ENCODE results near the gene NAALADL2.
"Not testable (repeated sequence)": the region's sequence is repeated elsewhere in the genome, so short reads cannot be mapped to it uniquely, and the experiment has no call there.

The NAALADL2 gene

GRCh38 chr3:175526609-175527280 lies 667.6 kb downstream of the NAALADL2 start:
- peak overlapping the region; percentile 46 for H3K4me3 ChIP-seq (ENCODE audit: control insufficient read depth, low read depth, low read length)
- TF ChIP-seq CTCF (conservative IDR thresholded peaks at IDR 0.05; ENCODE audit: control insufficient read depth, insufficient read depth, low read depth, low read length) = no peak
- DNase-seq (ENCODE audit: low read depth) = peak; percentile 14

DNA sequence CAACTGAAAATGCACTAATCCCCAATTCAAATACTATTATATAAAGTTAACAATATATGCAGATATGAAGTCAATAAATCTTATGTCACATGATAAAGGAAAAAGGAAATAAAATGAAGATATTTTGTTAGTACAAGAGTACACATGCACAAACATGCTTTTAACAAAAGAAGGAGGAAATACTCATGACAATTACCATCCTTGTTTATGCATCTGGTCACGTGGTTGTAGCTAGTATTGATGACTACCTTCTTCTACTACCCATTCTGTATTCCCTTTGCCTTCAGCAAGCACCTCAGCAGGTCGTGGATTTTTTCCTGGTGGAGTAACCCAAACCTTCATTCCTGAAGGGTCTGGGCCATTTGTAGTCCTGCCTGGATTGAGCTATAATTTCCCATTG lies 669.6 kb downstream of the NAALADL2 start:
- not testable (repeated sequence) for H3K4me3 ChIP-seq (ENCODE audit: control insufficient read depth, low read depth, low read length); DNase-seq (ENCODE audit: low read depth)

DNA sequence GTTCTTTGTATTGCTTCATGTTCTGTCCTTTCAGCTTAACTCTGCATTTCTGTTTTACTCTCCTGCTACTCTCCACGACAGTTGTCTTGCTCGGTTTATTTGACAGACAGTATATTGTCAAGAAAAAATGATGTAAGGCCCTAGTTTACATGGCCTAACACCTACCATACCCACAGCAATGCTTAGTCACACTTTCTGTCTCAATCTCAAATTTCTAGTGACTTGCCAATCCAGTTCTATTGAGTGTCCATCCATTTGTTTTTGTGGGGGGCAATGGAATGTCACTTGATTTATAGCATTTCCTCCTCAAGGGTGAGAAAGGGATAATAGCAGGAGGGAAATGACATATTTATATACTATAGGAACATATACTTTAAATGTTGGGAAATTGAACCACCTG lies 676.2 kb downstream of the NAALADL2 start:
- TF ChIP-seq CTCF (conservative IDR thresholded peaks at IDR 0.05; ENCODE audit: control insufficient read depth, insufficient read depth, low read depth, low read length) = no peak
- no peak overlapping the region for H3K4me3 ChIP-seq (ENCODE audit: control insufficient read depth, low read depth, low read length)
- DNase-seq (ENCODE audit: low read depth) = no peak

DNA sequence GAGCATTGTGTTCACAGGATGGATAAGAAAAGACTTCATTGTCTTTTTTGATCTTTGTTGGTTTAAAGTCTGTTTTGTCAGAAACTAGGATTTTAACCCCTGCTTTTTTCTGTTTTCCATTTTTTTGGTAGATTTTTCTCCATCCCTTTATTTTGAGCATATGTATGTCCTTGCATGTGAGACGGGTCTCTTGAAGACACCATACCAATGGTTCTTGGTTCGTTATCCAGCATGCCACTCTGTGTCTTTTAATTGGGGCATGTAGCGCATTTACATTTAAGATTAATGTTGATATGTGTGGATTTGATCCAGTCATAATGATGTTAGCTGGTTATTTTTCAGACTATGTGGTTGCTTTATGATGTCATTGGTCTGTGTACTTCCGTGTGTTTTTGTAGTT lies 687.0 kb downstream of the NAALADL2 start:
- no peak for TF ChIP-seq CTCF (conservative IDR thresholded peaks at IDR 0.05; ENCODE audit: control insufficient read depth, insufficient read depth, low read depth, low read length)
- H3K4me3 ChIP-seq (ENCODE audit: control insufficient read depth, low read depth, low read length) = no peak overlapping the region
- DNase-seq (ENCODE audit: low read depth) = no peak

DNA sequence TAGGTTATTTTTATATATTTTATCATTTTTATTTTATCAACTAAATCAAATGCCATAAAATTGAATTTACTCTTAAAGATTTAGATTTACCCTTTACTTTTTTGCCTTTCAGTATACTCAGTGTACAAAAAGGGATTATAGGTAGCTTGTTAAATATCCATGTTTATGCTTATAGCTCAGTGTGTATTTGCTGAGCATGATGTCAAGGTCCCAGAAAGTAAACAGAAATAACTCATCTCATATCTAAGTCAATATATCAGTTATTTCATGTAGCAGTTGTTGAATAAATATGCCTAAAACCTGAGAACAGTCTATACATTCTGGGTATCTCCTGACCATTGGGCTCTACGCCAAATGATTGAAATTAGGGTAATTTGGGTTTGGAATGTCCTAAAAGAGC lies 693.8 kb downstream of the NAALADL2 start:
- H3K4me3 ChIP-seq (ENCODE audit: control insufficient read depth, low read depth, low read length) = no peak overlapping the region
- no peak for TF ChIP-seq CTCF (conservative IDR thresholded peaks at IDR 0.05; ENCODE audit: control insufficient read depth, insufficient read depth, low read depth, low read length)
- DNase-seq (ENCODE audit: low read depth) = no peak

GRCh38 chr3:175554801-175555200 lies 695.7 kb downstream of the NAALADL2 start:
- no peak for TF ChIP-seq CTCF (conservative IDR thresholded peaks at IDR 0.05; ENCODE audit: control insufficient read depth, insufficient read depth, low read depth, low read length)
- no peak for DNase-seq (ENCODE audit: low read depth)
- no peak overlapping the region for H3K4me3 ChIP-seq (ENCODE audit: control insufficient read depth, low read depth, low read length)

- TF ChIP-seq CTCF (conservative IDR thresholded peaks at IDR 0.05; ENCODE audit: control insufficient read depth, insufficient read depth, low read depth, low read length) = no peak
- DNase-seq (ENCODE audit: low read depth) = no peak
These were observed 699.1 kb downstream of the NAALADL2 start for GRCh38 chr3:175558261-175558660.

More at GRCh38 chr3:175558261-175558660, 699.1 kb downstream of the NAALADL2 start:
- no peak overlapping the region for H3K4me3 ChIP-seq (ENCODE audit: control insufficient read depth, low read depth, low read length)

Data from fibroblast of mammary gland (primary cell).